ENCODE results near the gene RNF212B.

DNA sequence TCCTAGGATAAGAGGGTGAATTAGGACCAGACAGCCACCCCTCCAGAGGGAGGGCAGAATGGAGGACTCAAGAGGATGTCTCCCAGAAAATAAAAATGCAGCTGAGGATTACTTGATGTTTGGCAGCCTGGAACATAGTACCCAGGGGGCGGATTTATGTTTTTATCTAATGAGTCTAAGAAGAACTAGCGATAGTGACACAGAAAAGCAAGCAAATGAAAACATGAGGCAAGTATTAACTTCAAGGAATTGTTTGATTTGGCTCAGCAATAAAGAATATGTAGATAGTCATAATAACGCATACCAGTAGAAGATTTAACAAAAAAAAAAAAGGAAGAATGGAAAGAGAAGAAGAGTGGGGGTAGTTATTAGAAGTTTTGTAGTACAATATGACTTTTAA lies 44.3 kb upstream of the RNF212B start:
- no peak for TF ChIP-seq EP300 (IDR thresholded peaks at IDR 0.05)
- no peak for TF ChIP-seq CTCF (IDR thresholded peaks at IDR 0.05)

Measured in esophagus muscularis mucosa (tissue), 3 donors.